Activated CD8-positive, alpha-beta T cell treated with anti-CD3 and anti-CD28 coated beads for 36 hours (primary cell): ENCODE results near the gene PTPRN2. TPM values are rescaled to one million over a fixed set of nuclear protein-coding genes. Genes with fewer than 3 reads are reported as not detected.
A peak's percentile ranks its signal among the peaks of the same experiment; 100 is the strongest.
"Not testable (repeated sequence)": the region's sequence is repeated elsewhere in the genome, so short reads cannot be mapped to it uniquely, and the experiment has no call there.

ENCODE experiments used
- ATAC-seq: fragments of 200-7000 bp; cut with Tn5 transposase; one replicate; pipeline ENCODE4 v1.10.0; 2021; ENCODE audit warnings: mild to moderate bottlenecking, moderate library complexity
- CTCF ChIA-PET: fragments of 350-600 bp; sonication (Branson Sonifier 250); formaldehyde crosslinking; loops from one replicate; lab custom pipeline; 2021; ENCODE audit warnings: antibody characterized with exemption; lab: Charles Lee
- POLR2A ChIA-PET: fragments of 350-600 bp; sonication (Branson Sonifier 250); formaldehyde crosslinking; loops from one replicate; lab custom pipeline; 2021; ENCODE audit warnings: antibody characterized with exemption; lab: Charles Lee
- DNase-seq: peaks from one replicate; pipeline ENCODE4 v3.0.0-alpha.2; 2020
- H3K27ac Mint-ChIP-seq: one replicate; pipeline ENCODE4 v1.8.0; 2021; ENCODE audit warnings: mild to moderate bottlenecking, mixed read lengths
- H3K27me3 Mint-ChIP-seq: one replicate; pipeline ENCODE4 v1.8.0; 2021; ENCODE audit warnings: mixed read lengths
- H3K36me3 Mint-ChIP-seq: one replicate; pipeline ENCODE4 v1.8.0; 2021; ENCODE audit warnings: low read depth, mixed read lengths
- H3K4me1 Mint-ChIP-seq: one replicate; pipeline ENCODE4 v1.8.0; 2021; ENCODE audit warnings: low read depth, mixed read lengths
- H3K4me3 Mint-ChIP-seq: one replicate; pipeline ENCODE4 v1.8.0; 2021; ENCODE audit warnings: mild to moderate bottlenecking, moderate library complexity, mixed read lengths
- H3K9me3 Mint-ChIP-seq: one replicate; pipeline ENCODE4 v1.8.0; 2021; ENCODE audit warnings: mixed read lengths
- intact Hi-C: fragments of 100-400 bp; cut with micrococcal nuclease; formaldehyde crosslinking; loops from one replicate; pipeline ENCODE4 v1.10.0; 2022
- total RNA-seq, 2 experiments: library from RNA; stranded (reverse); gene quantifications; one replicate each; pipeline ENCODE4 v1.2.3, GENCODE V29; 2021
- TF ChIP-seq, protein P1 (sequence below): fragments of 200-600 bp; IDR thresholded peaks from one replicate; pipeline ENCODE4 v1.8.0; 2022; ENCODE audit warnings: antibody characterized with exemption, mild to moderate bottlenecking

The PTPRN2 gene
- total RNA-seq, 2 experiments from 2014 or later, result 0.49 to 0.65 TPM

GRCh38 chr7:158164101-158165095, 423.2 kb downstream of the PTPRN2 start:
- H3K27me3 Mint-ChIP-seq, result no peaks in the 10 kb centered on the region
- H3K4me3 Mint-ChIP-seq, result no peak overlapping the region
- CTCF ChIA-PET, result no interaction called here
- no peak overlapping the region for H3K27ac Mint-ChIP-seq
- no peak for ATAC-seq
- TF ChIP-seq, protein P1, sequence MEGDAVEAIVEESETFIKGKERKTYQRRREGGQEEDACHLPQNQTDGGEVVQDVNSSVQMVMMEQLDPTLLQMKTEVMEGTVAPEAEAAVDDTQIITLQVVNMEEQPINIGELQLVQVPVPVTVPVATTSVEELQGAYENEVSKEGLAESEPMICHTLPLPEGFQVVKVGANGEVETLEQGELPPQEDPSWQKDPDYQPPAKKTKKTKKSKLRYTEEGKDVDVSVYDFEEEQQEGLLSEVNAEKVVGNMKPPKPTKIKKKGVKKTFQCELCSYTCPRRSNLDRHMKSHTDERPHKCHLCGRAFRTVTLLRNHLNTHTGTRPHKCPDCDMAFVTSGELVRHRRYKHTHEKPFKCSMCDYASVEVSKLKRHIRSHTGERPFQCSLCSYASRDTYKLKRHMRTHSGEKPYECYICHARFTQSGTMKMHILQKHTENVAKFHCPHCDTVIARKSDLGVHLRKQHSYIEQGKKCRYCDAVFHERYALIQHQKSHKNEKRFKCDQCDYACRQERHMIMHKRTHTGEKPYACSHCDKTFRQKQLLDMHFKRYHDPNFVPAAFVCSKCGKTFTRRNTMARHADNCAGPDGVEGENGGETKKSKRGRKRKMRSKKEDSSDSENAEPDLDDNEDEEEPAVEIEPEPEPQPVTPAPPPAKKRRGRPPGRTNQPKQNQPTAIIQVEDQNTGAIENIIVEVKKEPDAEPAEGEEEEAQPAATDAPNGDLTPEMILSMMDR, result no peak
- no peaks in the 10 kb centered on the region for H3K4me1 Mint-ChIP-seq
- intact Hi-C loops, result no loop called here
- no peaks in the 10 kb centered on the region for H3K9me3 Mint-ChIP-seq
- no peak for DNase-seq
- H3K36me3 Mint-ChIP-seq, result no peaks in the 10 kb centered on the region
- POLR2A ChIA-PET, result no interaction called here

DNA sequence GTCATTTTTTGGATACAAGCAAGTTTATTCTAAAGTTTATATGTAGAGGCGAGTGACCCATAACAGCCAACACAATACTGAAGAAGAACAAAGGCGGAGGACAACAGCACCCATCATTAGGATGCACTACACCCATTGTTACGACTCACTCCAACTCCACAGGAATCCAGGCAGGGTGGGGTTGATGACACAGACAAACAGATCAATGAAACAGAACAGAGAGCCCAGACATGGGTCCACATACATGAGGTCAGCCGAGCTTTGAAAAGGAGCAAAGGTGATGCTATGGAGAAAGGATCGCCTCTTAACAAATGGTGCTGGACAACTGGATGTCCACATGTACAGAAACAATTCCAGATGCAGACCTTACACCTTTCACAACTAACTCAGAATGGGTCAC, 426.4 kb downstream of the PTPRN2 start:
- intact Hi-C loops, result no loop called here
- TF ChIP-seq, protein P1, result no peak
- Mint-ChIP-seq H3K9me3 (no peaks in the 10 kb centered on the region), H3K27me3 (no peaks in the 10 kb centered on the region), H3K36me3 (no peaks in the 10 kb centered on the region), H3K4me3 (no peak overlapping the region), H3K27ac (no peak overlapping the region), H3K4me1 (no peaks in the 10 kb centered on the region)
- DNase-seq (no peak), ATAC-seq (no peak)
- POLR2A ChIA-PET, result no interaction called here
- CTCF ChIA-PET, result no interaction called here

DNA sequence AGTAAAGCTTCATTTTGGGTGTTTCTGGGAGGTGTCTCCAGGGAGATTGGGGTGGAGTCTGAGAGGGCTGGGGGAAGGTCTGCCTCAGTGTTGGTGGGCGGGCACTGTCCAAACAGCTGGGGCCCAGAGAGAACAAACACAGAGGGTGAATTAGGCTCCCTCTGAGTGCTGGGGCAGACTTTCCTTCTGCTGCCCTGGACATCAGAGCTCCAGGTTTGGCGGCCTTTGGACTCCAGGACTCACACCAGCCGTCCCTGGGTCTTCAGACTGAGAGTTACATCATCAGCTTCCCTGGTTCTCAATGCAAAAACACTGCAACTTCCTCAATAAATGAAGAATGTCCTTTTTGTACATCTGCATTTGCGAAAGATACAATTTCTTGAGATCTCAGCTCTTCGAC, 427.4 kb downstream of the PTPRN2 start:
- Mint-ChIP-seq H3K27me3 (no peaks in the 10 kb centered on the region), H3K4me1 (no peaks in the 10 kb centered on the region), H3K27ac (no peak overlapping the region), H3K9me3 (peaks cover 5% of the 10 kb centered on the region), H3K4me3 (no peak overlapping the region), H3K36me3 (no peaks in the 10 kb centered on the region)
- DNase-seq (no peak), ATAC-seq (no peak)
- TF ChIP-seq, protein P1, result no peak
- ChIA-PET POLR2A (no interaction called here), CTCF (no interaction called here)
- intact Hi-C loops, result no loop called here

- TF ChIP-seq, protein P1, result no peak
- POLR2A ChIA-PET, result no interaction called here
- no peak for DNase-seq
Observed at GRCh38 chr7:158157460-158157859, 430.2 kb downstream of the PTPRN2 start.

DNA sequence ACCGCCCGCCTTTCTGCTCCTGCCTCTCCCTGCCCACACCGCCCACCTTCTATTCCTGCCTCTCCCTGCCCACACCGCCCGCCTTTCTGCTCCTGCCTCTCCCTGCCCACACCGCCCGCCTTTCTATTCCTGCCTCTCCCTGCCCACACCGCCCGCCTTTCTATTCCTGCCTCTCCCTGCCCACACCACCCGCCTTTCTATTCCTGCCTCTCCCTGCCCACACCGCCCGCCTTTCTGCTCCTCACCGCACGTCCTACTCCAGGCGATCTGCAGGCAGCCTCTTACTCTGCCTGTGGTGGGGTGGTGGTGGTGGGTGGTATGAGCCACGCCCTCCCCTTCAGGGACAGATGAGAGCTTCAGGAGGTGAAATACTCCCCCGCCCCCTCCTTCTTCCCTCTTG, 436.4 kb downstream of the PTPRN2 start:
- DNase-seq, result peak; percentile 12
- H3K9me3 Mint-ChIP-seq, H3K4me1 Mint-ChIP-seq, POLR2A ChIA-PET, H3K4me3 Mint-ChIP-seq, ATAC-seq, H3K27me3 Mint-ChIP-seq, H3K36me3 Mint-ChIP-seq, H3K27ac Mint-ChIP-seq, intact Hi-C loops, CTCF ChIA-PET: not testable (repeated sequence)

More at GRCh38 chr7:158157460-158157859, 430.2 kb downstream of the PTPRN2 start:
- no peaks in the 10 kb centered on the region for H3K36me3 Mint-ChIP-seq
- CTCF ChIA-PET, result no interaction called here
- no peaks in the 10 kb centered on the region for H3K4me1 Mint-ChIP-seq
- H3K27me3 Mint-ChIP-seq, result peaks cover 2% of the 10 kb centered on the region
- peaks cover 5% of the 10 kb centered on the region for H3K9me3 Mint-ChIP-seq
- intact Hi-C loops, result no loop called here
- no peak for ATAC-seq
- no peak overlapping the region for H3K27ac Mint-ChIP-seq
- H3K4me3 Mint-ChIP-seq, result no peak overlapping the region
